Measurements from ENCODE around the gene ARL5A.

GRCh38 chr2:151782378-151783132 lies 45.7 kb downstream of the ARL5A start:
- TF ChIP-seq, protein P1, sequence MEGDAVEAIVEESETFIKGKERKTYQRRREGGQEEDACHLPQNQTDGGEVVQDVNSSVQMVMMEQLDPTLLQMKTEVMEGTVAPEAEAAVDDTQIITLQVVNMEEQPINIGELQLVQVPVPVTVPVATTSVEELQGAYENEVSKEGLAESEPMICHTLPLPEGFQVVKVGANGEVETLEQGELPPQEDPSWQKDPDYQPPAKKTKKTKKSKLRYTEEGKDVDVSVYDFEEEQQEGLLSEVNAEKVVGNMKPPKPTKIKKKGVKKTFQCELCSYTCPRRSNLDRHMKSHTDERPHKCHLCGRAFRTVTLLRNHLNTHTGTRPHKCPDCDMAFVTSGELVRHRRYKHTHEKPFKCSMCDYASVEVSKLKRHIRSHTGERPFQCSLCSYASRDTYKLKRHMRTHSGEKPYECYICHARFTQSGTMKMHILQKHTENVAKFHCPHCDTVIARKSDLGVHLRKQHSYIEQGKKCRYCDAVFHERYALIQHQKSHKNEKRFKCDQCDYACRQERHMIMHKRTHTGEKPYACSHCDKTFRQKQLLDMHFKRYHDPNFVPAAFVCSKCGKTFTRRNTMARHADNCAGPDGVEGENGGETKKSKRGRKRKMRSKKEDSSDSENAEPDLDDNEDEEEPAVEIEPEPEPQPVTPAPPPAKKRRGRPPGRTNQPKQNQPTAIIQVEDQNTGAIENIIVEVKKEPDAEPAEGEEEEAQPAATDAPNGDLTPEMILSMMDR (IDR thresholded peaks at IDR 0.05): no peak
- TF ChIP-seq ZFX (IDR thresholded peaks at IDR 0.05; ENCODE audit: borderline replicate concordance): no peak

All from 22Rv1 (cell line).